Tibial nerve (tissue), 4 donors: Measurements from ENCODE around the gene TRMT13.

Experiments
- EP300 ChIP-seq, 2 donors: sonication (generic); formaldehyde crosslinking; IDR thresholded peaks; one replicate each; pipeline ENCODE4 v1.6.1; 2017; ENCODE audit warnings: antibody characterized with exemption in 2 of 2, mild to moderate bottlenecking in 1 of 2
- POLR2A ChIP-seq, 2 donors: fragments of 450-650 bp; IDR thresholded peaks; one replicate each; pipeline ENCODE4 v1.6.1; 2017; ENCODE audit warnings: antibody characterized with exemption in 2 of 2, mild to moderate bottlenecking in 2 of 2, moderate library complexity in 2 of 2
- TF ChIP-seq, protein P1 (sequence below), 5 experiments: fragments of 200-600 bp in 3 of 5; fragments of 450-650 bp in 2 of 5; sonication (generic) in 3 of 5; IDR thresholded peaks; one replicate each; pipeline ENCODE4 v1.5.1; 2016 to 2019; ENCODE audit warnings: antibody characterized with exemption in 5 of 5, mild to moderate bottlenecking in 3 of 5, moderate library complexity in 2 of 5

DNA sequence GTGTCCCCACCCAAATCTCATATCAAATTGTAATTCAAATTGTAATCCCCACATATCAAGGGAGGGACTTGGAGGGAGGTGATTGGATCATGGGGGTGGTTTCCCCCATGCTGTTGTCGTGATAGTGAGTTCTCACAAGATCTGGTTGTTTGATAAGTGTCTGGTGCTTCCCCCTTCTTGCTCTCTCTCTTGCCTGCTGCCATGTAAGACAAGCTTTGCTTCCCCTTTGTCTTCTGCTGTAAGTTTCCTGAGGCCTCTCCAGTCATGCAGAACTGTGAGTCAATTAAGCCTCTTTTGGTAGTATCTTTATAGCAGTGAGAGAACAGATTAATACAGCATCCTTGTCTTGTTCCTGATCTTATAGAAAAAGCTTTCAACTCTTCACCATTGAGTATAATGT is 51.6 kb downstream of the TRMT13 start:
- no peak for TF ChIP-seq POLR2A (IDR thresholded peaks at IDR 0.05)
- TF ChIP-seq EP300 (IDR thresholded peaks at IDR 0.05) = no peak
- TF ChIP-seq, protein P1, sequence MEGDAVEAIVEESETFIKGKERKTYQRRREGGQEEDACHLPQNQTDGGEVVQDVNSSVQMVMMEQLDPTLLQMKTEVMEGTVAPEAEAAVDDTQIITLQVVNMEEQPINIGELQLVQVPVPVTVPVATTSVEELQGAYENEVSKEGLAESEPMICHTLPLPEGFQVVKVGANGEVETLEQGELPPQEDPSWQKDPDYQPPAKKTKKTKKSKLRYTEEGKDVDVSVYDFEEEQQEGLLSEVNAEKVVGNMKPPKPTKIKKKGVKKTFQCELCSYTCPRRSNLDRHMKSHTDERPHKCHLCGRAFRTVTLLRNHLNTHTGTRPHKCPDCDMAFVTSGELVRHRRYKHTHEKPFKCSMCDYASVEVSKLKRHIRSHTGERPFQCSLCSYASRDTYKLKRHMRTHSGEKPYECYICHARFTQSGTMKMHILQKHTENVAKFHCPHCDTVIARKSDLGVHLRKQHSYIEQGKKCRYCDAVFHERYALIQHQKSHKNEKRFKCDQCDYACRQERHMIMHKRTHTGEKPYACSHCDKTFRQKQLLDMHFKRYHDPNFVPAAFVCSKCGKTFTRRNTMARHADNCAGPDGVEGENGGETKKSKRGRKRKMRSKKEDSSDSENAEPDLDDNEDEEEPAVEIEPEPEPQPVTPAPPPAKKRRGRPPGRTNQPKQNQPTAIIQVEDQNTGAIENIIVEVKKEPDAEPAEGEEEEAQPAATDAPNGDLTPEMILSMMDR (IDR thresholded peaks at IDR 0.05) = no peak
